ENCODE results near the gene TPST2.

- no peak for TF ChIP-seq CTCF (IDR thresholded peaks at IDR 0.05 in 4 of 5, conservative IDR thresholded peaks at IDR 0.05 in 1 of 5)
- no peak for TF ChIP-seq POLR2A (IDR thresholded peaks at IDR 0.05)
Measured at GRCh38 chr22:26558248-26558895, 31.6 kb downstream of the TPST2 start.
